Measurements from ENCODE around the gene USP46.

USP46 gene

DNA sequence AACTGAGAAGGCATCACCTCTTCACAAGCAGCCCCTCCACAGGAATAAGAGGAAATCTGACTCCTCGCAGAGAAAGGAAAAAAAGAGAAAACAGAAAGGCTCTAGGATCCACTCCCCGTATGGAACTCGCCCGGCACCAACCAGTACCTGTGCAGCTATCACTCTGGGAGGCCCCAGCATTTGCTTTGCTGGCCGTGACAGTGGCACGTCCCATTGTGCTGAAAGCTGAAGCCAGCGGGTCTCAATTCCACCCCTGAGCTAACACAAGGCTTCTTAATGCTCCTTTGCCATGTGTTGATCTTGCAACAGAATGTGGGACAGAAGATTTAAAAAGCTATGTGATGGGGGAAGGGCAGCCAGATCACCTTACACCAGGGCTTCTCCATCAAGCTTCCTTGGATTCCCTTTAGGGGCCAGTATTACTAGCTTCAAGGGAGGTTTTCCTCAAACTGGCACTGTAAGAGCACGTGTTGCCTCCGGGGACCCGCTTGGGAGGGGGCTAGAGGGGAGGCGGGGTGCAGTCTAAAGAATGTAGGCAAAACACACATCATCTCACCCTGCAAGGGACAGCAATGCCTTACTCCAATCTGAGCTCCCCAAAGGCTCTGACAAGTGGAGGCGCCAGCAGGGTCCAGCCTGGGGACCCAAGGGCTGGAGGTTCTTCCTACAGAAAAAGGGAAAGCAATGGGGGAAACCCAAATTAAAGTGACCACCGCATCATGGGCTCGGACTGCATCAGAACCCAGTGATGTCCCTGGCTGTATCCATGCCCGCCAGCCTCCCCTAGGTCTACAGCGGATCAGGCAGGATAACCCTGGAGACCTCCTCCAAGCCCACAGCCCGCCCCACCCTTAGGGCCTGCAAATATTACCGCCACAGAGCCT is 1.2 kb downstream of the USP46 start:
- DNase-seq (ENCODE audit: low read depth in 2 of 3, low spot score in 1 of 3), result no peak

DNA sequence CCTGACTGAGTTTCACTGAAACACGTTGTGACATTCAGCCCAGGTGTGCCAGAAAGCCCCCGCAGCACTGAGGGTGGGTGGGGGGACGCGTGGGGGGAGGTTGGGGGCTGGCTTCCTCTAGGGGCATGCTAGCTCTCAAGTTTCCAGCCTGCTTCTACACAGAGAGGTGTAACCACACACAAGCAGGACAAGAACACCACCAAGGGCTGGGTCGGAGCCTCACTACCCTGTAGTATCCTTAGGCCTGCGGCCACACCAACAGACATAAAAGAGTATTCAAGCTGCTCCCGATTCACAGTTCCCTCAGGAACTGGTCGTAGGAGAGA is 1.8 kb downstream of the USP46 start:
- DNase-seq (ENCODE audit: low read depth in 2 of 3, low spot score in 1 of 3), result no peak

- no peak for DNase-seq (ENCODE audit: low read depth in 2 of 3, low spot score in 1 of 3)
Observed at GRCh38 chr4:52655506-52655905, 3.6 kb downstream of the USP46 start.

DNA sequence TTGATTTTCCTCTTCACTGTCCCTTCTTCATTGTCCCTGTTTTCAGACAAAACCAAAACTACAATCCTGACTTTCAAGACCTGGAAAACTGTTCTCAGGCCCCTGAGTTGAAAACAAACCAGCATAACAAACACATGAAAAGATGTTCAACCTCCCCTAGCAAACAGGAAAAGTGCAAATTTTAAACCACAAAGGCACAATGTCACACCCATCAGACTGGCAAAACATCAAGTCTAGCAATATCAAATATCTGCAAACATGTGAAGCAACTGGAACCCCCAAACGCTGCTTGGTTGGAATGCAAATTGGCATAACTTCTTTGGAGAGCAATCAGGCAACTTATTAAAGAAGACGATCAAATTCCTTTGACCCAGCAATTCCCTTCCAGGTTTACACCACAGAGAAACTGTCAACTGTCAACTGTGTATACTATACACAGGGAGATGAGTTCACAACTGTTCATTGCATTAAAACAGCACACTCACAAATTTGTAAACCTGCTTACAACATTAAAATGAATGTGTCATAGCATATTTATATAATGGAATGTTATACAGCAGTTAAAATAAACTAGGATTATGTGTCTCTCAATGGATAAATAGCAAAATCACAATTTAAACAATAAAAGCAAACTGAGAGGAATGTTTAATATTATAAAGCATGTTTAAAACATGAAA is 7.0 kb downstream of the USP46 start:
- no peak for DNase-seq (ENCODE audit: low read depth in 2 of 3, low spot score in 1 of 3)

DNA sequence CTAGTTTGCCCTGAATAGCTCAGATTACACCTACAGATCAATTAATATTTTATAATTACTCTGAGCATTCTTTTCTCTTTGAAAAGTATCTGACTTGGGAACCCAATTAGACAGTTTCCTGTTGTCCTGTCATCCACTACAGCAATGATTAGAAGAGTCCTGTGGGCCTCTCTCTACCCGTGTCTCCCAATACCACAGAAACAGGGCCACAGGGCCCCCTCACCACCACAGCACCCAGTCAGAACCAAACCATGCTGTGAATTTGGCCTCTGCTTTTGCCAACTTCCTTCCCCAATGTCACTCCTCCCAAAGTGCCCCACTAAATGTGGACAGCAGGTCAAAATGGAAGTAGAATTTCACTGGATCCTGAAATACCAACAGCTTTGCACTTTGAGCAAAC is 10.3 kb downstream of the USP46 start:
- DNase-seq (ENCODE audit: low read depth in 2 of 3, low spot score in 1 of 3), result no peak

DNA sequence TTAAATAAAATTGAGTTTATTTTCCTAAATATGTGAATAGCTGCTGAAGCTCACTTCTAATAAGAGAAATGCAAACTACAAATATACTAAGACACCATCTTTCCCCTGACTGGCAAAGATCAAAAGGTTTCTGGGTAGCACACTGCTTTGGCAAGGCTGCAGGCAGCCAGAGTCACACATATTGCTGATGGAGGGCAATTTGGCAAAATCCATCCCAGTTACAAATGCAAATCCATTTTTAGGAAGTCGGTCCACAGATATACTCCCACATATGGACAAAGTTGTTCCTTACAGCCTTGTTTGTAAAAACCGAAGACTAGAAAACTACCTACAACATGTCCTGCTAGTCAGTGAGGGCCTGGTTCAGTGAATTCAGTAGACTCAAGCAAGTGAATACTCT is 12.4 kb downstream of the USP46 start:
- DNase-seq (ENCODE audit: low read depth in 2 of 3, low spot score in 1 of 3), result no peak

DNA sequence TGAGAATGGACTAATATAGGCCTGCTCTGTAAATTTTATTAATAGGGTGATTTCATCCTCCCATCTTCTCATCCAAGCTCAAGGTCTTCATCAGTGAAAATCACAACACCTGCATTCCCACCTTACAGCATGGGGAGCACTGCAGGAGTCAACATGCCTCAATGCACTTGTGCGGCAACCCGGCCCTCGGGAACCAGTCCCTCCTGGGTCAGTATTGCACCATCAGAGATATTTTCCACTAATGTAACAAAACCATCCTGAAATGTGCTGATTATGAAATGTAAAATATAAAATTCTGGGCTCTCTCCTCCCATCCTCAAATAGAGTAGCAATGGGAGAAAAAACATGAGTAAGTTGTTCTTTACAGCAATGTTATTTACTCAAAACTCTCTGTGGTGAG is 13.0 kb downstream of the USP46 start:
- no peak for DNase-seq (ENCODE audit: low read depth in 2 of 3, low spot score in 1 of 3)

DNA sequence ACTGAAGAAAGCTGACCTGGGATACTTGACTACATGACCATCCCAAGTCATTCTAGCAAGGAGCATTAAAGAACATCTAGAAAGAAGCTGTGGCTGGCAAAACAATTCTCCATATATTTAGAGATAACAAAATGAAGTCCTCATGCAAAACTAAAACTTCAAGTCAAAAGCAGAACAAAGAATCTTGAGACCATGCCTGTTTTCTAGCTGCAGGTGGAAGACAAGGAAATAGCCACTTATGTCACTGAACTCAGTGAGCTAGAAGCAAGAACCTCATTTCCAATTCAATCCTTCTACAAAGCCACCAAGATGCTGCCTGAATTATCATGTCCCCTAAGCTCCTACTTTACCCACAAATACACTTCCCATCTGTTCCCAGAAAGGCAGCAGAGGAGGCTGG is 13.8 kb downstream of the USP46 start:
- no peak for DNase-seq (ENCODE audit: low read depth in 2 of 3, low spot score in 1 of 3)

- no peak for DNase-seq (ENCODE audit: low read depth in 2 of 3, low spot score in 1 of 3)
Observed at GRCh38 chr4:52643785-52644244, 15.3 kb downstream of the USP46 start.

GRCh38 chr4:52643190-52643589 is 15.9 kb downstream of the USP46 start:
- DNase-seq (ENCODE audit: low read depth in 2 of 3, low spot score in 1 of 3), result no peak

- DNase-seq (ENCODE audit: low read depth in 2 of 3, low spot score in 1 of 3), result no peak
Observed at GRCh38 chr4:52641854-52642563, 17.1 kb downstream of the USP46 start.

DNA sequence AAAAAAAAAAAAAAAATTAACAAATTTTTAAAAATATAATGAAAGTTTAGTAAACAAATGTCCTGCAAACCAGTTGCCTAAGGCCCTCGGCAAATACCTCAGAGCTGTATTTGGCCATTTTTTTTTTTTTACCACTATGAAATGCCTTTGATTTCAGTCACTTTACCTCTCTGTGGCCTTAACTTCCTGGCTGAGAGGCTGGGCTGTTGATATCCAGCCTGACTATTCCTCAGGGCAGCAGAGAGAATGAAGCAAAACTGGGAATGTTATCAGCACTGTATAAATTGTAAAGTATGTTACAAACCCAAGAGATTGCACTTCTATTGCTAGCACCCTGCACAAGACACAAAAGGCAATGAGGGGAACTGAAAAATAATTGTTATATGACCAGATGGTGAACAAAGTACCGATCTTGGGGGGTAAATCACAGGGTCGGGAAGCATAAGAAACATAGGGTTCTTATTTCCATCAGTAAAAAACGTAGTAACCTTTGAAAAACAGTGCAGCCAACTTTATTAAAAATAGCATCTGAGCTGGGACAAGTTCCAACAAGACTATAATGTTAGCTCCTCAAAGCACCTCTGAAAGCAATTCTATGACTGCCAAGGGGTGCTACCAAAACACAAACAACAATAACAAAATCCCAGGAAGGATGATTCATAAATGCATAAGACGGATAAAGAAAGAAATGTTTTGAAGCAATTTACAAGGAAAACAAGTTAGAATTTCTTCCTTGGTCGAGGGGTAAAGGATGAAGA is 18.1 kb downstream of the USP46 start:
- DNase-seq (ENCODE audit: low read depth in 2 of 3, low spot score in 1 of 3), result no peak

DNA sequence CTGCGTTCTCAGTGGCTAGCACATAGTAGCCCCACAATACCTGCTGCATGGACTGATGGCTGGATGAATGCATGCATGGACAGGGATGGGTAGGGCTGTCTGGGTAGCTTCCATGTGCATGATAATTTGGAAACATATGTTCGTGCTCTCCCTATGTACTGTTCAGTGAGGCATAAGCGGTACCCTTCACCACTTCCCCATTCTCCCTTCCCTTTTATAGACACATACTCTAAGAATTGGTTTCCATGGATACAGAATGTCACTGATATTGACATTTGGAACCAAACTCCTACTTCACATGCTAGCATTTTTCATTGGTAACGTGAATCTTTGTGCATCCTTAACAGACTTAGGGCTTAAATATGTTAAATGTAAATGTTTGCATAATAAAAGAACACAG is 20.4 kb downstream of the USP46 start:
- DNase-seq (ENCODE audit: low read depth in 2 of 3, low spot score in 1 of 3), result no peak

GRCh38 chr4:52637116-52637515 is 22.0 kb downstream of the USP46 start:
- DNase-seq (ENCODE audit: low read depth in 2 of 3, low spot score in 1 of 3), result no peak

GRCh38 chr4:52635560-52635959 is 23.5 kb downstream of the USP46 start:
- DNase-seq (ENCODE audit: low read depth in 2 of 3, low spot score in 1 of 3), result no peak

- no peak for DNase-seq (ENCODE audit: low read depth in 2 of 3, low spot score in 1 of 3)
Observed at GRCh38 chr4:52635130-52635529, 24.0 kb downstream of the USP46 start.

DNA sequence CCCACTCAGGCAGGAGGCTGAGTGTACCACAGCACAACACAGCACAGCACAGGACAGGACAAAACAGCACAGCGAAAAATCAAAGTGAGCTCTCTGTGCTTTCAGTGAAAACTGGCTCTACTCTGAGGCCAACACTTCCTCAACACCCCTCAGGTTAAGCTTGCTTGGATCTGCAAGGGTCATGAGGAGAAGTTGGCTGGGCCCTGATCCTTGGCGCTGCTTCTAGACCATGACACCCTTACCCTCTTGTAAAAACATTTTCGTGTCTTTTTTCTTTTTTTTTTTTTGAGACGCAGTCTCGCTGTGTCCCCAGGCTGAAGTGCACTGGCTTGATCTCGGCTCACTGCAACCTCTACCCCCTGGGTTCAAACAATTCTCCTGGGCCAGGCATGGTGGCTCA is 25.3 kb downstream of the USP46 start:
- DNase-seq (ENCODE audit: low read depth in 2 of 3, low spot score in 1 of 3), result no peak

DNA sequence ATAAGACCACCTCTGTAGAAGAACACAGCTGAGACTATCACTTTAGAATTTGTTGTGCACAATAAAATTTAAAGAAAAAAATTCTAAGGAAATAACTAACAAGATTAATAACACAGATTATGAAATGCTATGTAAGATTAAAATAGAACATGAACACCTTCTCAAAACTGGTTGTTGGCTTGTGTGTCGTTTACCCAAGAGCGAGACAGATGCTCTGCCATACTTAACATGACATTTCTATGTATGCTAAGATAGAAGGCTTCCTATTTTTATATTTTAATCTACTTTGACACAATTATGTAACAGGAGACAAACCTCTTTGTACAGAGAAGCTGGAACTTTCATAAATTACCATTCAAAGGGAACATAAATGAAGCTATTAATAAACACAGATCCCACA is 30.1 kb downstream of the USP46 start:
- DNase-seq (ENCODE audit: low read depth in 2 of 3, low spot score in 1 of 3), result no peak

GRCh38 chr4:52628543-52628942 is 30.6 kb downstream of the USP46 start:
- DNase-seq (ENCODE audit: low read depth in 2 of 3, low spot score in 1 of 3), result no peak

DNA sequence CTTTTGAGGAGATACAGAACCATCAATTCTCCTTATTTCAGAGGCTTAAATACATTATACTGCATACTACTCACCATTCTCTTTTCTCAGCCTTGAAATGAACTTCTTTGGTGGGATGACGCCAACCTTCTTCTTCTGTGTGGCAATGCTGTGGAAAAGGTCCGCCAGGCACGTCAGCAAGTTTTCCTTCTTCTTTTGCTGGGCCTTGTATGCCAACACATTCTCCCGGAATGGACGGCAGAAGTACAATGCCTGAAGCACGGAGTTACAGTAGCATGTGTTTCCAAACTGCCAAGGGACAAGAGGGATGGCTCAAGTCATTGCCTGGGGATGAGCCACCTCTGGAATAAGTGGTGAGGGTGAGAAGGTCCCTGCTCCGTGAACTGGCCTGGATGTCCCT is 31.2 kb downstream of the USP46 start:
- DNase-seq (ENCODE audit: low read depth in 2 of 3, low spot score in 1 of 3), result no peak

GRCh38 chr4:52625216-52625615 is 33.9 kb downstream of the USP46 start:
- DNase-seq (ENCODE audit: low read depth in 2 of 3, low spot score in 1 of 3), result no peak

Data from stimulated activated CD4-positive, alpha-beta T cell treated with anti-CD3 and anti-CD28 coated beads, Interleukin-12 subunit alpha, Interleukin-12 subunit beta, amount 100 ng/mL, for 48 hours (primary cell).